SK-N-MC (cell line): ENCODE measurements around the gene ACVR2A.

Experiments used
- EZH2 ChIP-seq: fragments of 200-600 bp; sonication (generic); IDR thresholded peaks from one replicate; pipeline ENCODE4 v1.6.1; 2017; ENCODE audit warnings: antibody characterized with exemption
- POLR2AphosphoS5 ChIP-seq: IDR thresholded peaks from 2 replicates; pipeline ENCODE4 v1.6.1; 2012; ENCODE audit warnings: mild to moderate bottlenecking, low read depth, low read length, borderline replicate concordance

- TF ChIP-seq POLR2AphosphoS5 (no peak), EZH2 (no peak)
Observed at GRCh38 chr2:147923846-147924245, 79.0 kb downstream of the ACVR2A start.
